HG03575 (cell line): ENCODE results near the gene DNAJC6.
"Not testable (repeated sequence)": the region's sequence is repeated elsewhere in the genome, so short reads cannot be mapped to it uniquely, and the experiment has no call there.

Experiments
- ATAC-seq: cut with Tn5 transposase; IDR thresholded peaks from one replicate; pipeline ENCODE4 v1.9.1; 2021; ENCODE audit not compliant: unreplicated experiment, insufficient number of reproducible peaks, low FRiP score; ENCODE audit errors: extremely low read depth

DNAJC6 gene

DNA sequence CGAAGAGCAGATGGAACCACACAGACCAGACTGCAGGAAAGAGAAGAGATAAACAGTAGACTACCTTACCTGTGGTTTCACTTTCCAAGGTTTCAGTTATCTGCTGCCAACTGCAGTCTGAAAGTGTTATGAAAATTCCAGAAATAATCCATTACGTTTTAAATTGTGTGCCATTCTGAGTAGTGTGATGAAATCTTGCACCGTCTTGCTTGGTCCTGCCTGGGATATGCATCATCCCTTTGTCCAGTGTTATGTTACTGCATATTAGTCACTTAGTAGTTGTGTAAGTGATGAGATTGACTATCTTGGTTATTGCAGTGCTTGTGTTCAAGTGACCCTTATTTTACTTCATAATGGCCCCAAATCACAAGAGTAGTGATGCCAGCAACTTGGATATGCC lies 33.9 kb downstream of the DNAJC6 start:
- ATAC-seq, result no peak

DNA sequence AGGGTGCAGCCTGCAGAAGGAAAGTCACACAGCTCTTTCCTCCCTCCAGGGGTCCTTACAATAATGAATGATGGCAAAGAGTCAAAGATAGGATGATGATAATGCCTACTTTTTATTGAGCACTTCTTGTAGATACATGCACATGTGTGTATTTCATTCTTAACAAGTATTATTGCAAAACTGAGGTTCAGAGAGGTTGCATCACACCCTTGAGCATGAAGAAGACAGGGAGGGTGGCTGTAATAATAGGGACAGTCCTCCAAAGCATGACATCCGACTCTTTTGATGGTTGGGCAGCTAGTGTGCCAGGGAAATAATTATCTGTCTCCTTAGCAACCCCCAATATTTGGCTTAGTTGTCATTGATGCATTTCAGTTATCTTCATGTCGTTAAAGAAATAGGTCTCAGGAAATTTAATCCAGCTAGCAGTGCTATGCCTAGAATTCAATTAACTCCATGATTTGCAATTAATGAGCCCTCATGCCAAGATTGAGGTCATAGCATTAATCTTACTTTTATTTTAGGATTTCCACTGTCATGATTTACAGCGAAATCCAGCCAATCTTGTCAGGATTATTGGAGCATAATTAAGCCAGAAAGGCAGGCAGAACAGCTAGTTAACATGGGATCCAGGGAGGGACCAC lies 35.0 kb downstream of the DNAJC6 start:
- no peak for ATAC-seq

- ATAC-seq, result no peak
These were observed 36.8 kb downstream of the DNAJC6 start for GRCh38 chr1:65346190-65346589.

DNA sequence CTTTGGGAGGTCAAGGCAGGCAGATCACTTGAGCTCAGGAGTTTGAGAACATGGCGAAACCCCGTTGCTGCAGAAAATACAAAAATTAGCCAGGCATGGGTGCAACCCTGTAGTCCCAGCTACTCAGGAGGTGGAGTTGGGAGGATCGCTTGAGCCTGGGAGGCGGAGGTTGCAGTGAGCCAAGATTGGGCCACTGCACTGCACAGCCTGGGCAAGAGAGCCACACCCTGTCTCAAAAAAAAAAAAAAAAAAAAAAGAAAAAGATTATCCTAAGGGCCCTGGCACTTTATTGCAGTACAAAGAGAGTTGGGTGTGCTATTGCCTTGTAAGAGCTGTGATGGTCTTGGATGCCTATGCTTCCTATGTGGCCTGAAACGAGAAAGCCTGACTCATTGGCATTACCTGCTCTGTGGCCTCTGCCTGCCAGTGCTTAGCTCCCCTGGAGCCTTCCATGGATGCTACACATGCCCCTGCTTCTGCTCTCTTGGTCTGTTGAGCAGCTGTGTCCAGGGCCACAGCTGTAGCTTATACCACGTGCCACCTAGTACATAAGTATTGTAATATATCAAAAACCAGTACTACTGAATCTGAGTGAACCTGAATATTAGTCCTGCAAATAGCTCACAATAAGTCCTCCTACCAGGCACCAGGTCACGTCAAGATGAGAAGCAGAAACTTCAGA lies 45.8 kb downstream of the DNAJC6 start:
- no peak for ATAC-seq

GRCh38 chr1:65357291-65357960 lies 48.1 kb downstream of the DNAJC6 start:
- no peak for ATAC-seq

- no peak for ATAC-seq
These were observed 50.5 kb downstream of the DNAJC6 start for GRCh38 chr1:65359888-65360287.

GRCh38 chr1:65360648-65361047 lies 51.3 kb downstream of the DNAJC6 start:
- ATAC-seq, result no peak

DNA sequence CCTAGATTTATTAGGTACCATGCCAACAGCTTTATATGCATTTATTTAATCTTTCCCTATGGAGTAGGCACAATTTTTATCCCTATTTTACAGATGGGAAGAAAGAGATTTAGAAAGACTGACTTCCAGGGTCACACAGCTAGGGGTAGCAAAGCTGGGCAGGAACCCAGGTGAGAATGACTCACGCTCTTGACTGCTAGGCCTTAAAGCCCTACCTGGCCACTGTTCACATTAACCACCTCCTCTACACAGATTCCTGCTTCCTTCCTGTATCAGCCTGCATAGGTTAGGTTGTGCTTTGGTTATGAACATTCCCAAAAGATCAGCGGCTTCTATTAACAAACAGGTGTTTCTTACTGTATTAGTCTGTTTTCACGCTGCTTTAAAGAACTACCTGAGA lies 53.2 kb downstream of the DNAJC6 start:
- ATAC-seq, result no peak

GRCh38 chr1:65363484-65363883 lies 54.1 kb downstream of the DNAJC6 start:
- no peak for ATAC-seq

DNA sequence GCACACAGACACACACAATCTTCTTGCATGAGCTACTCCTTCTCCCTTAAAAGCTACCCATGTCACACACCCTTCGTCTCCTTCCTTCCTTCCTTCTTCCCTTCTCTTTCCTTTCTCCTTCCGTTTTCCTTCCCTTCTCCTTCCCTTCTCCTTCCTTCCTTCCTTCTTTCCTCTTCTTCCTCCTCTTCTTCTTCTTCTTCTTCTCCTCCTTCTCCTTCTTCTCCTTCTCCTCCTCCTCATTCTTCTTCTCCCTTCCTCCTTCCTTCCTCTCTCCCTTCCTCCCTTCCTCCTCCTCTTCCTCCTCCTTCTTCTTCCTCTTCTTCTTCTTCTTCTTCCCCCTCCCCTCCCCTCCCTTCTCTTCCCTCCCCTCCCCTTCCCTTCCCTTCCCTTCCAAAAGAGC lies 59.1 kb downstream of the DNAJC6 start:
- no peak for ATAC-seq

GRCh38 chr1:65371544-65371943 lies 62.2 kb downstream of the DNAJC6 start:
- ATAC-seq, result no peak

DNA sequence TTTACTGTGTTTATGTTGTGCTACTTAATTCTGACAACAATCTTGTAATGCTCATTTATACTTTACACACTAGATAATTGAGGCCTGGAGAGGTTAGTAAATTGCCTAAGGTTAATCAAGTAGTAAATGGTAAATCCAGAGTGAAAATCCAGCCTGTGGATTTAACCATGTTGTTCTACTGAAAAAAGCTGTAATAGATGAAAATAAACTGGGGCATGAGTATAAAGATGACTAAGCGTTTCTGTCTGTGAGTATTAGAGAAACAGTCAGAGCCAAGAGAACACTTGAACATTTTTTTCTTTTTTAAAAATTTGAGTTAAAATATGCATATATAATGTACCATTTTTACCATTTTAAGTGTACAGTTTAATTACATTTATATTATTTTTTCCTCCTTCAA lies 63.2 kb downstream of the DNAJC6 start:
- no peak for ATAC-seq

- ATAC-seq, result no peak
These were observed 68.3 kb downstream of the DNAJC6 start for GRCh38 chr1:65377496-65378246.

DNA sequence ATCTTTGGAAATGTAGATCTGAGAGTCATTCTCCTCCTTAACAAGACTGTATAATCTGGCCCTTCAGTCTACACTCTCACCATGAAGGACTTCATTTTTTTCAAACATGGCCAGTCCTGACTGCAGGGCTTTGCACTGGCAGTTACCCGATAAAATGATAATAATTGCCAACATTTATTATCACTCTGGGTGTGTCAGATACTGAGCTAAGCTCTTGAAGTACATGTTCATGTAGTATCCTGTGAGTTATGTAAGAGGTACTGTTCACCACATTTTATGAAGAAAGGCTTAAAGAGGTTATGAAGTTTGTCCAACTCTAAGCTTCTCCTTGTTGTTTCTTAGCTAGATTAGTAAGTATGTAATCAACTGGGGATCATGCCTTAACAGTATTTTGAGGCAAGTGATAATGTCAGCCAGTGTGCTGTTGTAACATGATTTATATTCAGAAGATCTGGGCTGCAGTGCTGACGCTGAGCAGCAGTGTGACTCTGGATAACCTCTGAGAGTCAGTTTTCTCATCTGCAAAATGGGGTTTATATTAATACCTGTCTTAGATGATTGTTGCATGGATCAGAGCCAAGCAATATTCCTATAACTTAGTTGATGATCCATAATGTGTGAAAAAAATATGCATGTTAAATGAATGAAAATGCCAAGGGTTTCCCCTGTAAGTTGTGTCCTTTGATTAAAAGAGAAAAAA lies 69.1 kb downstream of the DNAJC6 start:
- no peak for ATAC-seq

DNA sequence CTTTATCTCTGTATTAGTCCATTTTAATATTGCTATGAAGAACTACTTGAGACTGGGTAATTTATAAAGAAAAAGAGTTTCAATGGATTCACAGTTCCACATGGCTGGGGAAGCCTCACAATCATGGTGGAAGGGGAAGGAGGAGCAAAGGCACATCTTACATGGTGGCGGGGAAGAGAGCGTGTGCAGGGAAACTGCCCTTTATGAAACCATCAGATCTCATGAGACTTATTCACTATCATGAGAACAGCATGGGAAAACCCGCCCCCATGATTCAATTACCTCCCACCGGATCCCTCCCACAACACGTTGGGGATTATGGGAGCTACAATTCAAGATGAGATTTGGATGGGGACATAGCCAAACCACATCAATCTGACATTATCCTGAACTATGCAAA lies 75.1 kb downstream of the DNAJC6 start:
- ATAC-seq, result not testable (repeated sequence)

DNA sequence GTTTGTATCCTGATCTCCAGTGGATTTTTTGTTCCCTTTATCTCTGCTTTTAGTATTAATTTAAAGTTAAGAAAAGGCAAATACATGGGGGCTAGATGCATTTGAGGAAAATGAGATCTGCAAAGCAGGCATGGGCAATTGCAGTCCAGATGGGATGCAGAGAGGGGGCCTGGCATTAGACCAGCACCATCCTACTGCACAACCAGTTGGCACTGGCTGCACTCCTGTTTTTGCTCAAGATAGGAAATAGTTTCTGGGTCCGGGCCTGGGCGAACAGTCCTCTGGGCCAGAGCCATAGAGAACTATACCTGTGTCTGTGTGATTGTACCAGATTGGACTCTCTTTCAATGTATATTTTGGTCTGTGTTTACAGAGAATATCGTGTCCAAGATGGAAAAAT lies 77.1 kb downstream of the DNAJC6 start:
- no peak for ATAC-seq

- ATAC-seq, result no peak
These were observed 78.5 kb downstream of the DNAJC6 start for GRCh38 chr1:65387821-65388220.

- no peak for ATAC-seq
These were observed 79.8 kb downstream of the DNAJC6 start for GRCh38 chr1:65388908-65389695.
